ENCODE results near the gene FBXL22. TPM values are rescaled to one million over a fixed set of nuclear protein-coding genes. Genes with fewer than 3 reads are reported as not detected.

FBXL22 gene
- total and polyA plus RNA-seq, 2 of the 4 experiments (the other 2 are of a cell fraction), result 0.36 to 1.3 TPM

GRCh38 chr15:63595688-63596087 lies 1.5 kb upstream of the FBXL22 start:
- Histone ChIP-seq H2BK20ac (ENCODE audit: low read depth, low read length) (no peak overlapping the region), H4K5ac (ENCODE audit: low read depth, low read length) (no peak overlapping the region), H4K20me1 (ENCODE audit: insufficient read depth, low read length) (no peaks in the 10 kb centered on the region), H3K9me1 (ENCODE audit: insufficient read depth, low read length) (peaks cover 22% of the 10 kb centered on the region), H3K23ac (ENCODE audit: low read depth, low read length) (no peak overlapping the region), H4K91ac (ENCODE audit: insufficient read depth, low read depth, low read length) (no peak overlapping the region), H2AK9ac (replicated peaks; ENCODE audit: low read depth, low read length, poor library complexity) (no peak overlapping the region), H3K4ac (ENCODE audit: low read depth, low read length) (no peak overlapping the region), H2BK120ac (ENCODE audit: low read depth, low read length) (no peak overlapping the region), H2AFZ (replicated peaks; ENCODE audit: low read length, poor library complexity) (no peak overlapping the region), H4K8ac (ENCODE audit: low read depth in 2 of 2, low read length in 2 of 2) (no peak overlapping the region), H3K9ac (ENCODE audit: low read depth, low read length) (no peak overlapping the region), H3K14ac (replicated peaks; ENCODE audit: low read depth, low read length) (no peak overlapping the region), H2BK15ac (ENCODE audit: low read depth, low read length) (no peak overlapping the region), H3K9me3 (ENCODE audit: control insufficient read depth, insufficient read depth, low read length) (no peaks in the 10 kb centered on the region), H3K4me3 (ENCODE audit: insufficient read depth, low read depth, low read length) (no peak overlapping the region), H3K56ac (ENCODE audit: extremely low read depth, insufficient read depth, low read length) (no peak overlapping the region), H3K4me1 (ENCODE audit: control insufficient read depth, insufficient read depth, low read length) (peaks cover 21% of the 10 kb centered on the region), H3K18ac (ENCODE audit: low read depth, low read length) (no peak overlapping the region), H3K36me3 (ENCODE audit: control insufficient read depth, insufficient read depth, low read length) (peaks cover 10% of the 10 kb centered on the region), H2AK5ac (ENCODE audit: low read depth, low read length) (peak overlapping the region; percentile 11; the same call in 1 of the 2 replicates), H2BK5ac (ENCODE audit: low read depth, low read length, poor library complexity, severe bottlenecking) (no peak overlapping the region), H3K27me3 (ENCODE audit: control insufficient read depth, insufficient read depth, low read length) (no peaks in the 10 kb centered on the region), H3K27ac (ENCODE audit: insufficient read depth, low read length) (no peak overlapping the region), H3K4me2 (ENCODE audit: low read depth, low read length) (no peak overlapping the region), H3K79me1 (ENCODE audit: low read depth in 1 of 2, low read length in 2 of 2) (peaks cover 0 to 7% of the 10 kb centered on the region in 2 experiments; a peak in 2 of 4 replicates)
- no peak for ATAC-seq (ENCODE audit: low read depth)
- POLR2A ChIA-PET (ENCODE audit: unreplicated experiment), result no interaction called here
- in situ Hi-C loops (cut with MboI; ENCODE audit: low sequenced_read_pairs) (no loop called here), intact Hi-C loops (cut with micrococcal nuclease) (no loop called here), dilution Hi-C loops (cut with HindIII; ENCODE audit: low sequenced_read_pairs, unreplicated experiment) (no loop called here)
- TF ChIP-seq NFE2L2 (IDR thresholded peaks at IDR 0.05; ENCODE audit: low read depth, low read length), result no peak
- no peak for TF ChIP-seq MAZ (IDR thresholded peaks at IDR 0.05; ENCODE audit: borderline replicate concordance, low read depth, low read length)
- no peak for TF ChIP-seq RCOR1 (IDR thresholded peaks at IDR 0.05; ENCODE audit: insufficient replicate concordance, low read length)
- no peak for TF ChIP-seq ELK1 (IDR thresholded peaks at IDR 0.05; ENCODE audit: borderline replicate concordance, low read depth, low read length)
- no peak for TF ChIP-seq USF2 (IDR thresholded peaks at IDR 0.05; ENCODE audit: low read depth, low read length)
- TF ChIP-seq CEBPB (IDR thresholded peaks at IDR 0.05; ENCODE audit: low read depth, low read length), result no peak
- TF ChIP-seq RAD21 (IDR thresholded peaks at IDR 0.05; ENCODE audit: low read length), result no peak
- no peak for TF ChIP-seq MXI1 (IDR thresholded peaks at IDR 0.05; ENCODE audit: borderline replicate concordance, low read depth, low read length)
- TF ChIP-seq SMC3 (IDR thresholded peaks at IDR 0.05; ENCODE audit: low read depth, low read length), result no peak
- TF ChIP-seq CHD1 (IDR thresholded peaks at IDR 0.05; ENCODE audit: low read depth, low read length), result no peak
- no peak for TF ChIP-seq BHLHE40 (IDR thresholded peaks at IDR 0.05; ENCODE audit: low read depth, low read length)
- TF ChIP-seq RFX5 (IDR thresholded peaks at IDR 0.05; ENCODE audit: low read depth, low read length), result no peak
- TF ChIP-seq FOS (IDR thresholded peaks at IDR 0.05; ENCODE audit: low read depth, low read length), result no peak
- DNase-seq, result no peak
- no CpG with 5 or more reads among the region's 1 CpG for WGBS, 2 experiments (ENCODE audit: extremely low coverage in 2 of 2, insufficient read length in 1 of 2)
- no TSS peak for BruUV-seq (replicated peaks)
- CTCF ChIA-PET, result no interaction called here

Data from IMR-90 (cell line).